Subcutaneous adipose tissue (tissue), 4 donors: Measurements from ENCODE around the gene CTPS2. TPM values are rescaled to one million over a fixed set of nuclear protein-coding genes. Genes with fewer than 3 reads are reported as not detected.

Source experiments
- CTCF ChIP-seq: fragments of 450-650 bp; IDR thresholded peaks from one replicate; pipeline ENCODE4 v1.5.1; 2016; ENCODE audit warnings: low read depth, mild to moderate bottlenecking, control low read depth, antibody characterized with exemption, moderate library complexity
- total RNA-seq, 4 donors: library from RNA; depleted of rRNA; stranded (reverse); fragments of >200 nt; gene quantifications; one replicate each; pipeline ENCODE4 v1.1.0, GENCODE V29; 2016

The CTPS2 gene
- total RNA-seq, 4 donors from 2014 or later: 13.4 to 21.8 (median 18.5) TPM

GRCh38 chrX:16593801-16594200, 118.7 kb downstream of the CTPS2 start:
- TF ChIP-seq CTCF: no peak

GRCh38 chrX:16592194-16592770, 120.2 kb downstream of the CTPS2 start:
- TF ChIP-seq CTCF: no peak

- TF ChIP-seq CTCF: no peak
Measured at GRCh38 chrX:16589826-16590225, 122.6 kb downstream of the CTPS2 start.

- TF ChIP-seq CTCF: no peak
Measured at GRCh38 chrX:16589211-16589610, 123.3 kb downstream of the CTPS2 start.

GRCh38 chrX:16588266-16588665, 124.2 kb downstream of the CTPS2 start:
- TF ChIP-seq CTCF: no peak

- TF ChIP-seq CTCF: no peak
Measured at GRCh38 chrX:16587836-16588235, 124.6 kb downstream of the CTPS2 start.

GRCh38 chrX:16586377-16587112, 125.9 kb downstream of the CTPS2 start:
- no peak for TF ChIP-seq CTCF
